Transverse colon (tissue), 4 donors: ENCODE measurements around the gene LILRB3. TPM values are rescaled to one million over a fixed set of nuclear protein-coding genes. Genes with fewer than 3 reads are reported as not detected.
"Not testable (repeated sequence)": the region's sequence is repeated elsewhere in the genome, so short reads cannot be mapped to it uniquely, and the experiment has no call there.

Source experiments
- DNase-seq: peaks from one replicate; pipeline ENCODE4 v3.0.0-alpha.2; 2019
- H3K27ac ChIP-seq, 4 donors: fragments of 200-600 bp; sonication (generic); 2 replicates each; pipeline ENCODE4 v1.5.1; 2016 to 2018; ENCODE audit warnings: inconsistent platforms in 4 of 4
- H3K27me3 ChIP-seq: fragments of 200-600 bp; sonication (generic); 2 replicates; pipeline ENCODE4 v1.5.1; 2017; ENCODE audit warnings: inconsistent platforms
- H3K36me3 ChIP-seq, 4 donors: fragments of 200-600 bp; sonication (generic); 2 replicates each; pipeline ENCODE4 v1.5.1; 2017 to 2019; ENCODE audit warnings: inconsistent platforms in 4 of 4
- H3K4me1 ChIP-seq, 4 donors: fragments of 200-600 bp; sonication (generic); 2 replicates each; pipeline ENCODE4 v1.5.1; 2017 to 2020; ENCODE audit warnings: inconsistent platforms in 4 of 4
- H3K4me3 ChIP-seq, 4 donors: fragments of 200-600 bp; sonication (generic); 1 replicate in 1 of 4; 2 replicates in 3 of 4; pipeline versions ENCODE4 v1.5.1 to v1.6.1; 2017 to 2019; ENCODE audit warnings: inconsistent platforms in 4 of 4
- H3K9me3 ChIP-seq, 2 donors: fragments of 200-600 bp; sonication (generic); 2 replicates each; pipeline ENCODE4 v1.5.1; 2017 to 2019; ENCODE audit warnings: inconsistent platforms in 2 of 2
- CTCF ChIP-seq, 5 experiments: fragments of 200-600 bp in 3 of 5; fragments of 450-650 bp in 2 of 5; sonication (generic) in 3 of 5; IDR thresholded peaks; 1 replicate in 2 of 5; 2 replicates in 3 of 5; pipeline ENCODE4 v1.5.1; 2016 to 2017; ENCODE audit warnings: antibody characterized with exemption in 5 of 5, inconsistent platforms in 3 of 5, mild to moderate bottlenecking in 2 of 5, moderate library complexity in 1 of 5
- EP300 ChIP-seq: sonication (generic); formaldehyde crosslinking; IDR thresholded peaks from one replicate; pipeline ENCODE4 v1.6.1; 2017; ENCODE audit warnings: antibody characterized with exemption, low read depth
- POLR2A ChIP-seq: fragments of 450-650 bp; IDR thresholded peaks from one replicate; pipeline ENCODE4 v1.6.1; 2016; ENCODE audit warnings: antibody characterized with exemption, mild to moderate bottlenecking, moderate library complexity
- POLR2AphosphoS5 ChIP-seq, 3 donors: sonication (generic); formaldehyde crosslinking; IDR thresholded peaks; one replicate each; pipeline ENCODE4 v1.6.1; 2016; ENCODE audit warnings: antibody characterized with exemption in 3 of 3
- WGBS, 2 donors: methylation state at CpG; one replicate each; pipeline ENCODE4 v1.1.5; 2018; ENCODE audit warnings: low coverage in 1 of 2; 5-methylcytosine and 5-hydroxymethylcytosine counted together
- in situ Hi-C, 4 donors: fragments of 200-750 bp; cut with MboI; loops; one replicate each; pipeline versions ENCODE4 v1.15.0 to v1.15.1; 2017; ENCODE audit warnings: low sequenced_read_pairs in 3 of 4, low pct_ligation_motif_present in 1 of 4, low pct_unique_long_range_greater_than_20kb in 1 of 4
- intact Hi-C: fragments of 100-400 bp; cut with DNase I; formaldehyde crosslinking; loops from one replicate; pipeline ENCODE4 v1.15.1; 2023; ENCODE audit warnings: low total_unique reads
- total RNA-seq, 4 donors: library from RNA; depleted of rRNA; stranded (reverse); fragments of >200 nt; gene quantifications; one replicate each; pipeline ENCODE4 v1.1.0, GENCODE V29; 2016

The LILRB3 gene
- total RNA-seq, 4 donors from 2014 or later: 2.2 to 7.6 (median 4.6) TPM

- Histone ChIP-seq H3K27me3 (no peaks in the 10 kb centered on the region), H3K36me3 (no peaks in the 10 kb centered on the region), H3K9me3 (no peaks in the 10 kb centered on the region), H3K4me1 (peaks cover 8 to 20% (median 13%) of the 10 kb centered on the region in 4 donors), H3K4me3 (no peak overlapping the region), H3K27ac (no peak overlapping the region)
- in situ Hi-C loops: no loop called here
- no peak for TF ChIP-seq CTCF (IDR thresholded peaks at IDR 0.05)
- no peak for TF ChIP-seq POLR2AphosphoS5 (IDR thresholded peaks at IDR 0.05)
- TF ChIP-seq POLR2A: no peak
- TF ChIP-seq EP300: no peak
- WGBS, 2 donors: 95% methylated on average over 9 of the region's 11 CpGs; no CpG with 5 or more reads in 1 of the 2 donors
- no peak for DNase-seq
- intact Hi-C loops: no loop called here
These were observed 39.4 kb downstream of the LILRB3 start for GRCh38 chr19:54183431-54183830.

GRCh38 chr19:54181894-54182293 is 40.9 kb downstream of the LILRB3 start:
- in situ Hi-C loops, H3K27ac ChIP-seq, H3K9me3 ChIP-seq, intact Hi-C loops, DNase-seq, H3K4me3 ChIP-seq, H3K27me3 ChIP-seq, H3K36me3 ChIP-seq, H3K4me1 ChIP-seq: not testable (repeated sequence)
- 80 to 90% methylated on average over 3 of the region's 3 CpGs for WGBS, 2 donors

DNA sequence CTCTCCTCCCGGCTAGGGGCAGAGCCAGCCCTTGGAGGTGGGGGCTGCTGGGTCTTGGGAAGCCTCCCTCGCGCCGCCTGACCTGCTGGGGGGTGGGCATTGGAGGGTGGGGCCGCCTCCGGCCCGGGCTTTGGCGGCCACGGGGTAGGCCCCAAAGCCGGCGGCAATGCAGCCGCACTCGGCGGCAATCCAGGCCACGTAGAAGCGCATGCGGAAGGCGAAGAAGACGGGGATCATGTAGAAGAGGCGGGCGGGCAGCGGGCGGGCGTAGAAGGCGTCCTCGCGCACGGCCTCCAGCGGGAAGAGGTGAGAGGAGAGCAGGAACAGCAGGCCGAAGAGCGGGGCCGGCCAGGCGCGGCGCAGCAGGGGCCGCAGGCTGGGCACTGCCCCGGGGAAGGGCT is 42.1 kb downstream of the LILRB3 start:
- Histone ChIP-seq H3K27ac (peak overlapping the region in 2 of 4 donors; percentile 10 to 39), H3K4me1 (no peaks in the 10 kb centered on the region), H3K4me3 (no peak overlapping the region), H3K36me3 (no peaks in the 10 kb centered on the region), H3K9me3 (no peaks in the 10 kb centered on the region), H3K27me3 (no peaks in the 10 kb centered on the region)
- intact Hi-C loops: no loop called here
- no peak for DNase-seq
- 96 to 98% methylated on average over 20 to 37 of the region's 37 CpGs for WGBS, 2 donors
- in situ Hi-C loops: no loop called here
- no peak for TF ChIP-seq EP300
- TF ChIP-seq POLR2A: no peak

- H3K4me1 ChIP-seq: no peaks in the 10 kb centered on the region
- DNase-seq: peak; percentile 79
- intact Hi-C loops: no loop called here
- H3K36me3 ChIP-seq: no peaks in the 10 kb centered on the region
- WGBS, 2 donors: 32 to 60% methylated on average over 1 to 10 of the region's 10 CpGs
- TF ChIP-seq EP300 (no peak), CTCF (IDR thresholded peaks at IDR 0.05) (peak in 4 of 5 experiments; percentile 41 to 79 (median 52))
- H3K27ac ChIP-seq: peak overlapping the region in 2 of 4 donors; percentile 10 to 39
- no peaks in the 10 kb centered on the region for H3K9me3 ChIP-seq
- no peak overlapping the region for H3K4me3 ChIP-seq
- no peaks in the 10 kb centered on the region for H3K27me3 ChIP-seq
- in situ Hi-C loops: loop anchor here in 2 of 4 donors (5.0 to 10.0 kb wide), 2 partner anchors 47 to 55 kb away; no protein-coding TSS in a partner anchor
These were observed 42.8 kb downstream of the LILRB3 start for GRCh38 chr19:54179921-54180461.

DNA sequence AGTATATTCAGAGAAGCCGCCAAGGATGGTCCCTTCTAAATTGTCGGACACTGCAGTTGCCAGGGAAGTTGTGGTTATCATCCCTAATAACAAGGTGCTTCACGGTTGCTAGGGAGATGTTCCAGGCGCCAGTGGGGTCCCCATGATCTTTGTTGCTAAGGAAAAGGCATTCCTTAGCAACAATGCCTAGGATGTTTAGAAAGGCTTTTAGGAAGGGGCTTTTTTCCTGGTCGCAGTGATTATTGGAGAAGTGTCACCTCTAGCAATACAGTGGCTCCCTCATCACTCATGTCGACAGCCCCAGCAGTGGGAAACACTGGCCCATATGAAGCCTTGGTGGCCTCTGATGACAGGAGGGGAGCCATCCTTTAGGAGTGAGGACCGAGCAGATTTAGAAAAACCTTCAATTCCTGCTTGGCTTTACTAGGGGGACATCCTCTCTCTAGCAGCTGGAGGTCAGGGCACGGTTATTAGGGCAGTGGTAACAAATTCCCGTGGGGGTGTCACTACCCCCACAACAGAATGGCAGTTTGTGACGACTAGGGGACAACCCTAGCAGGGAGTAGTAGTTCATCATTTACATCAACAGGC is 43.5 kb downstream of the LILRB3 start:
- Histone ChIP-seq H3K27ac (peak overlapping the region in 2 of 4 donors; percentile 2 to 4), H3K9me3 (no peaks in the 10 kb centered on the region), H3K4me3 (no peak overlapping the region), H3K4me1 (no peaks in the 10 kb centered on the region), H3K36me3 (no peaks in the 10 kb centered on the region), H3K27me3 (no peaks in the 10 kb centered on the region)
- WGBS, 2 donors: 84 to 94% methylated on average over 2 to 10 of the region's 10 CpGs
- in situ Hi-C loops (loop anchor here in 2 of 4 donors (5.0 to 10.0 kb wide), 2 partner anchors 48 to 55 kb away; no protein-coding TSS in a partner anchor), intact Hi-C loops (no loop called here)
- TF ChIP-seq EP300: no peak
- no peak for TF ChIP-seq CTCF (IDR thresholded peaks at IDR 0.05)
- no peak for TF ChIP-seq POLR2AphosphoS5 (IDR thresholded peaks at IDR 0.05)
- TF ChIP-seq POLR2A: no peak
- no peak for DNase-seq
